Measurements from ENCODE around the gene ARID3C. TPM values are rescaled to one million over a fixed set of nuclear protein-coding genes. Genes with fewer than 3 reads are reported as not detected.
A peak's percentile ranks its signal among the peaks of the same experiment; 100 is the strongest.

Gene ARID3C
- total and polyA plus RNA-seq, 10 of the 15 experiments (the other 5 are each of a cell fraction or from before 2014, with no cell fraction given) = not detected

DNA sequence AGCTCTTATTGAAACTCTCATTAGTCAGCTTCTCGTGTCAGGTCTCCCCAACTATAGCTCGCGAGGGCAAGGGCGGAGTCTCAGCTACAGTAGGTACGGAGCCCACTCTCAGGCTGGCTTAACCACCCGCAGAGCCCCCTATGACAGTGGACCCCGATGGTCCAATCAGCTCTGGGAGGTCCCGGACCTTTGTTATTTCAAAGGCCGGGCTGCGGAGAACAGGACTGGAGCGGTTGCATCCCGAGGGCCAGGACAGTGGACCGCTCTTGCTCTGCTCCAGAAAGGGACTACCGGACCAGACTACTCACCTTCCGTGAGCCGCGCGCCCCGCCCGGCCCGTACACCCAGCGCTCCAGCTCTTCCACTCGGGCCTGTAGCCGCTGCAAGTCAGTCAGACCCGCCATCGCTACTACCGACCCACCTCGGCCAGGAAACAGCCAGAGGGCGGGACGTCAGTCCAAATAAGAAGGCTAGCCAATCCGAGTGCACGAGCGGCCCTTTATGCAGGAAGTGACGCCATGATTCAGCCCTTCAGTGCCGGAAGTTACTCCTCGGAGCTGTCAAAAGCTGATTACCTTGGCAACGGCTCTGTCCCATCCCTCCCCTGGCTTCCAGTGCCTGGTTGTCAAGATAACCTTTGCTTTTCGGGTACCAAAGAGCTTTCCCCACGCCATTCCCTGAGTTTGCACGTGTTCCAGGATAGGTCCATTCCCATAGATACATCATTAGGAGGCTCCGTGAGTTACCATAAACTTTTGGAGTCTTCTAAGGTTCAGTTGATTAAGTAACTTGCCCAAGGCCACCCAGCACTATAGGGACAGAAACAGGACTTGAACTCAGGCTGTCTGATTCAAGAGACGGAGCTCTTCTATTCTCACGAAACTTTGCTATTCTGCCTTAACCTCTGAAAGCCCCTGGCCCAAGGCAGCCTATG, 8.5 kb downstream of the ARID3C start, which contains the start of gene DCTN3 (continued):
- TF ChIP-seq, protein P1, sequence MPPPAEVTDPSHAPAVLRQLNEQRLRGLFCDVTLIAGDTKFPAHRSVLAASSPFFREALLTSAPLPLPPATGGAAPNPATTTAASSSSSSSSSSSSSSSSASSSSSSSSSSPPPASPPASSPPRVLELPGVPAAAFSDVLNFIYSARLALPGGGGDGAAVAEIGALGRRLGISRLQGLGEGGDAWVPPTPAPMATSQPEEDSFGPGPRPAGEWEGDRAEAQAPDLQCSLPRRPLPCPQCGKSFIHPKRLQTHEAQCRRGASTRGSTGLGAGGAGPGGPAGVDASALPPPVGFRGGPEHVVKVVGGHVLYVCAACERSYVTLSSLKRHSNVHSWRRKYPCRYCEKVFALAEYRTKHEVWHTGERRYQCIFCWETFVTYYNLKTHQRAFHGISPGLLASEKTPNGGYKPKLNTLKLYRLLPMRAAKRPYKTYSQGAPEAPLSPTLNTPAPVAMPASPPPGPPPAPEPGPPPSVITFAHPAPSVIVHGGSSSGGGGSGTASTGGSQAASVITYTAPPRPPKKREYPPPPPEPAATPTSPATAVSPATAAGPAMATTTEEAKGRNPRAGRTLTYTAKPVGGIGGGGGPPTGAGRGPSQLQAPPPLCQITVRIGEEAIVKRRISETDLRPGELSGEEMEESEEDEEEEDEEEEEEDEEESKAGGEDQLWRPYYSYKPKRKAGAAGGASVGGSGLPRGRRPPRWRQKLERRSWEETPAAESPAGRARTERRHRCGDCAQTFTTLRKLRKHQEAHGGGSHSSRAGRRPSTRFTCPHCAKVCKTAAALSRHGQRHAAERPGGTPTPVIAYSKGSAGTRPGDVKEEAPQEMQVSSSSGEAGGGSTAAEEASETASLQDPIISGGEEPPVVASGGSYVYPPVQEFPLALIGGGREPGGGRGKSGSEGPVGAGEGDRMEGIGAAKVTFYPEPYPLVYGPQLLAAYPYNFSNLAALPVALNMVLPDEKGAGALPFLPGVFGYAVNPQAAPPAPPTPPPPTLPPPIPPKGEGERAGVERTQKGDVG (CRISPR knock-in tag; IDR thresholded peaks at IDR 0.05) = no peak
- no peak for TF ChIP-seq NFXL1 (IDR thresholded peaks at IDR 0.05; ENCODE audit: borderline replicate concordance)
- no peak for TF ChIP-seq ASH2L (IDR thresholded peaks at IDR 0.05; ENCODE audit: borderline replicate concordance, low read depth)
- TF ChIP-seq SREBF2 (IDR thresholded peaks at IDR 0.05; ENCODE audit: low read length) = no peak
- TF ChIP-seq, protein P2, sequence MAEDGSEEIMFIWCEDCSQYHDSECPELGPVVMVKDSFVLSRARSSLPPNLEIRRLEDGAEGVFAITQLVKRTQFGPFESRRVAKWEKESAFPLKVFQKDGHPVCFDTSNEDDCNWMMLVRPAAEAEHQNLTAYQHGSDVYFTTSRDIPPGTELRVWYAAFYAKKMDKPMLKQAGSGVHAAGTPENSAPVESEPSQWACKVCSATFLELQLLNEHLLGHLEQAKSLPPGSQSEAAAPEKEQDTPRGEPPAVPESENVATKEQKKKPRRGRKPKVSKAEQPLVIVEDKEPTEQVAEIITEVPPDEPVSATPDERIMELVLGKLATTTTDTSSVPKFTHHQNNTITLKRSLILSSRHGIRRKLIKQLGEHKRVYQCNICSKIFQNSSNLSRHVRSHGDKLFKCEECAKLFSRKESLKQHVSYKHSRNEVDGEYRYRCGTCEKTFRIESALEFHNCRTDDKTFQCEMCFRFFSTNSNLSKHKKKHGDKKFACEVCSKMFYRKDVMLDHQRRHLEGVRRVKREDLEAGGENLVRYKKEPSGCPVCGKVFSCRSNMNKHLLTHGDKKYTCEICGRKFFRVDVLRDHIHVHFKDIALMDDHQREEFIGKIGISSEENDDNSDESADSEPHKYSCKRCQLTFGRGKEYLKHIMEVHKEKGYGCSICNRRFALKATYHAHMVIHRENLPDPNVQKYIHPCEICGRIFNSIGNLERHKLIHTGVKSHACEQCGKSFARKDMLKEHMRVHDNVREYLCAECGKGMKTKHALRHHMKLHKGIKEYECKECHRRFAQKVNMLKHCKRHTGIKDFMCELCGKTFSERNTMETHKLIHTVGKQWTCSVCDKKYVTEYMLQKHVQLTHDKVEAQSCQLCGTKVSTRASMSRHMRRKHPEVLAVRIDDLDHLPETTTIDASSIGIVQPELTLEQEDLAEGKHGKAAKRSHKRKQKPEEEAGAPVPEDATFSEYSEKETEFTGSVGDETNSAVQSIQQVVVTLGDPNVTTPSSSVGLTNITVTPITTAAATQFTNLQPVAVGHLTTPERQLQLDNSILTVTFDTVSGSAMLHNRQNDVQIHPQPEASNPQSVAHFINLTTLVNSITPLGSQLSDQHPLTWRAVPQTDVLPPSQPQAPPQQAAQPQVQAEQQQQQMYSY (CRISPR knock-in tag; IDR thresholded peaks at IDR 0.05) = no peak
- TF ChIP-seq, protein P3, sequence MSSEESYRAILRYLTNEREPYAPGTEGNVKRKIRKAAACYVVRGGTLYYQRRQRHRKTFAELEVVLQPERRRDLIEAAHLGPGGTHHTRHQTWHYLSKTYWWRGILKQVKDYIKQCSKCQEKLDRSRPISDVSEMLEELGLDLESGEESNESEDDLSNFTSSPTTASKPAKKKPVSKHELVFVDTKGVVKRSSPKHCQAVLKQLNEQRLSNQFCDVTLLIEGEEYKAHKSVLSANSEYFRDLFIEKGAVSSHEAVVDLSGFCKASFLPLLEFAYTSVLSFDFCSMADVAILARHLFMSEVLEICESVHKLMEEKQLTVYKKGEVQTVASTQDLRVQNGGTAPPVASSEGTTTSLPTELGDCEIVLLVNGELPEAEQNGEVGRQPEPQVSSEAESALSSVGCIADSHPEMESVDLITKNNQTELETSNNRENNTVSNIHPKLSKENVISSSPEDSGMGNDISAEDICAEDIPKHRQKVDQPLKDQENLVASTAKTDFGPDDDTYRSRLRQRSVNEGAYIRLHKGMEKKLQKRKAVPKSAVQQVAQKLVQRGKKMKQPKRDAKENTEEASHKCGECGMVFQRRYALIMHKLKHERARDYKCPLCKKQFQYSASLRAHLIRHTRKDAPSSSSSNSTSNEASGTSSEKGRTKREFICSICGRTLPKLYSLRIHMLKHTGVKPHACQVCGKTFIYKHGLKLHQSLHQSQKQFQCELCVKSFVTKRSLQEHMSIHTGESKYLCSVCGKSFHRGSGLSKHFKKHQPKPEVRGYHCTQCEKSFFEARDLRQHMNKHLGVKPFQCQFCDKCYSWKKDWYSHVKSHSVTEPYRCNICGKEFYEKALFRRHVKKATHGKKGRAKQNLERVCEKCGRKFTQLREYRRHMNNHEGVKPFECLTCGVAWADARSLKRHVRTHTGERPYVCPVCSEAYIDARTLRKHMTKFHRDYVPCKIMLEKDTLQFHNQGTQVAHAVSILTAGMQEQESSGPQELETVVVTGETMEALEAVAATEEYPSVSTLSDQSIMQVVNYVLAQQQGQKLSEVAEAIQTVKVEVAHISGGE (CRISPR knock-in tag; IDR thresholded peaks at IDR 0.05) = no peak
- TF ChIP-seq IKZF1 (conservative IDR thresholded peaks at IDR 0.05) = 0 out of 2 replicates have a peak, but pooled peaks have one; percentile 8
- TF ChIP-seq, protein P4, sequence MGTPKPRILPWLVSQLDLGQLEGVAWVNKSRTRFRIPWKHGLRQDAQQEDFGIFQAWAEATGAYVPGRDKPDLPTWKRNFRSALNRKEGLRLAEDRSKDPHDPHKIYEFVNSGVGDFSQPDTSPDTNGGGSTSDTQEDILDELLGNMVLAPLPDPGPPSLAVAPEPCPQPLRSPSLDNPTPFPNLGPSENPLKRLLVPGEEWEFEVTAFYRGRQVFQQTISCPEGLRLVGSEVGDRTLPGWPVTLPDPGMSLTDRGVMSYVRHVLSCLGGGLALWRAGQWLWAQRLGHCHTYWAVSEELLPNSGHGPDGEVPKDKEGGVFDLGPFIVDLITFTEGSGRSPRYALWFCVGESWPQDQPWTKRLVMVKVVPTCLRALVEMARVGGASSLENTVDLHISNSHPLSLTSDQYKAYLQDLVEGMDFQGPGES (IDR thresholded peaks at IDR 0.05) = no peak
- TF ChIP-seq, protein P5, sequence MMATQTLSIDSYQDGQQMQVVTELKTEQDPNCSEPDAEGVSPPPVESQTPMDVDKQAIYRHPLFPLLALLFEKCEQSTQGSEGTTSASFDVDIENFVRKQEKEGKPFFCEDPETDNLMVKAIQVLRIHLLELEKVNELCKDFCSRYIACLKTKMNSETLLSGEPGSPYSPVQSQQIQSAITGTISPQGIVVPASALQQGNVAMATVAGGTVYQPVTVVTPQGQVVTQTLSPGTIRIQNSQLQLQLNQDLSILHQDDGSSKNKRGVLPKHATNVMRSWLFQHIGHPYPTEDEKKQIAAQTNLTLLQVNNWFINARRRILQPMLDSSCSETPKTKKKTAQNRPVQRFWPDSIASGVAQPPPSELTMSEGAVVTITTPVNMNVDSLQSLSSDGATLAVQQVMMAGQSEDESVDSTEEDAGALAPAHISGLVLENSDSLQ (IDR thresholded peaks at IDR 0.05) = peak; percentile 97
- no peak for TF ChIP-seq IRF4 (IDR thresholded peaks at IDR 0.05; ENCODE audit: low read depth, low read length)
- TF ChIP-seq JUND (IDR thresholded peaks at IDR 0.05; ENCODE audit: low read depth, low read length) = no peak
- TF ChIP-seq, protein P6, sequence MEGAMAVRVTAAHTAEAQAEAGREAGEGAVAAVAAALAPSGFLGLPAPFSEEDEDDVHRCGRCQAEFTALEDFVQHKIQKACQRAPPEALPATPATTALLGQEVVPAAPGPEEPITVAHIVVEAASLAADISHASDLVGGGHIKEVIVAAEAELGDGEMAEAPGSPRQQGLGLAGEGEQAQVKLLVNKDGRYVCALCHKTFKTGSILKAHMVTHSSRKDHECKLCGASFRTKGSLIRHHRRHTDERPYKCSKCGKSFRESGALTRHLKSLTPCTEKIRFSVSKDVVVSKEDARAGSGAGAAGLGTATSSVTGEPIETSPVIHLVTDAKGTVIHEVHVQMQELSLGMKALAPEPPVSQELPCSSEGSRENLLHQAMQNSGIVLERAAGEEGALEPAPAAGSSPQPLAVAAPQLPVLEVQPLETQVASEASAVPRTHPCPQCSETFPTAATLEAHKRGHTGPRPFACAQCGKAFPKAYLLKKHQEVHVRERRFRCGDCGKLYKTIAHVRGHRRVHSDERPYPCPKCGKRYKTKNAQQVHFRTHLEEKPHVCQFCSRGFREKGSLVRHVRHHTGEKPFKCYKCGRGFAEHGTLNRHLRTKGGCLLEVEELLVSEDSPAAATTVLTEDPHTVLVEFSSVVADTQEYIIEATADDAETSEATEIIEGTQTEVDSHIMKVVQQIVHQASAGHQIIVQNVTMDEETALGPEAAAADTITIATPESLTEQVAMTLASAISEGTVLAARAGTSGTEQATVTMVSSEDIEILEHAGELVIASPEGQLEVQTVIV (IDR thresholded peaks at IDR 0.05; ENCODE audit: borderline replicate concordance, partially characterized antibody) = no peak
